Right lobe of liver (tissue), 6 donors: Measurements from ENCODE around the gene RPIA. TPM values are rescaled to one million over a fixed set of nuclear protein-coding genes. Genes with fewer than 3 reads are reported as not detected.
A peak's percentile ranks its signal among the peaks of the same experiment; 100 is the strongest.

ENCODE experiments used
- ATAC-seq, 4 donors: fragments of 200-7000 bp; cut with Tn5 transposase; one replicate each; pipeline ENCODE4 v1.9.1; 2020; ENCODE audit warnings: mild to moderate bottlenecking in 4 of 4, moderate library complexity in 4 of 4
- DNase-seq, 3 donors: peaks; one replicate each; pipeline ENCODE4 v3.0.0-alpha.2; 2020
- H3K27ac ChIP-seq, 3 donors: fragments of 200-600 bp; one replicate each; pipeline ENCODE4 v1.8.0; 2022
- H3K27me3 ChIP-seq, 2 donors: fragments of 200-600 bp; one replicate each; pipeline ENCODE4 v1.8.0; 2022
- H3K36me3 ChIP-seq, 4 donors: fragments of 200-600 bp; sonication (generic) in 1 of 4; one replicate each; pipeline versions ENCODE4 v1.5.1 to v1.8.0; 2017 to 2022; ENCODE audit warnings: control low read depth in 1 of 4
- H3K4me1 ChIP-seq, 4 donors: fragments of 200-600 bp; sonication (generic) in 1 of 4; one replicate each; pipeline versions ENCODE4 v1.5.1 to v1.8.0; 2017 to 2022; ENCODE audit warnings: control low read depth in 1 of 4
- H3K4me3 ChIP-seq, 3 donors: fragments of 200-600 bp; one replicate each; pipeline ENCODE4 v1.8.0; 2022
- H3K9me3 ChIP-seq, 4 donors: fragments of 200-600 bp; sonication (generic) in 1 of 4; one replicate each; pipeline versions ENCODE4 v1.5.1 to v1.8.0; 2017 to 2022; ENCODE audit warnings: control low read depth in 1 of 4
- CTCF ChIP-seq, 4 donors: fragments of 200-600 bp in 3 of 4; fragments of 450-650 bp in 1 of 4; IDR thresholded peaks; one replicate each; pipeline versions ENCODE4 v1.5.1 to v1.8.0; 2016 to 2022; ENCODE audit warnings: antibody characterized with exemption in 4 of 4, mild to moderate bottlenecking in 2 of 4
- POLR2A ChIP-seq: fragments of 450-650 bp; IDR thresholded peaks from one replicate; pipeline ENCODE4 v1.6.1; 2017; ENCODE audit warnings: antibody characterized with exemption, mild to moderate bottlenecking
- WGBS: methylation state at CpG from one replicate; pipeline ENCODE4 v1.1.6; 2018; ENCODE audit warnings: low coverage, low lambda C conversion rate; ENCODE audit not compliant: insufficient coverage; ENCODE audit errors: missing lambda C conversion rate; 5-methylcytosine and 5-hydroxymethylcytosine counted together
- intact Hi-C, 2 donors: fragments of 100-400 bp; cut with DNase I; formaldehyde crosslinking; loops; one replicate each; pipeline versions ENCODE4 v1.11.2 to v1.14.1; 2022
- total RNA-seq, 6 experiments: library from RNA; depleted of rRNA in 2 of 6; stranded (reverse); fragments of >200 nt in 2 of 6; fragmentation: NEBNext Ultra II Directional in 3 of 6; extraction: Animal tissue kit (Norgen Biotek cat#: 25700) in 3 of 6; gene quantifications; one replicate each; pipeline versions ENCODE4 v1.1.0 to v1.2.4, GENCODE V29; 2016 to 2023
- donor health status: DM: no; HTN: yes; CAD: no.
- donor health status: DM: no; HTN: no; CAD: no.
- donor health status: DM: no; HTN: no; CAD: no.
- donor health status: DM: no; HTN: yes; CAD: no.
- donor health status: DM: no; HTN: yes; CAD: no.

The RPIA gene
- total RNA-seq, 6 experiments from 2014 or later = 2.2 to 4.8 (median 3.2) TPM

- Histone ChIP-seq H3K4me1 (no peaks in the 10 kb centered on the region), H3K27me3 (no peaks in the 10 kb centered on the region), H3K36me3 (peaks cover 0 to 10% (median 2%) of the 10 kb centered on the region in 4 donors), H3K9me3 (no peaks in the 10 kb centered on the region), H3K4me3 (no peak overlapping the region), H3K27ac (no peak overlapping the region)
- WGBS = 89% methylated on average over 2 of the region's 6 CpGs
- ATAC-seq (no peak), DNase-seq (no peak)
- intact Hi-C loops = no loop called here
- no peak for TF ChIP-seq CTCF (IDR thresholded peaks at IDR 0.05)
- no peak for TF ChIP-seq POLR2A
Observed at GRCh38 chr2:88746929-88747490, 55.5 kb downstream of the RPIA start.

GRCh38 chr2:88747990-88748389 is 56.5 kb downstream of the RPIA start:
- Histone ChIP-seq H3K9me3 (no peaks in the 10 kb centered on the region), H3K4me1 (no peaks in the 10 kb centered on the region), H3K36me3 (peaks cover 0 to 10% (median 2%) of the 10 kb centered on the region in 4 donors), H3K27ac (no peak overlapping the region), H3K27me3 (no peaks in the 10 kb centered on the region), H3K4me3 (no peak overlapping the region)
- WGBS = 95% methylated on average over 2 of the region's 2 CpGs
- ATAC-seq (no peak), DNase-seq (no peak)
- TF ChIP-seq POLR2A (no peak), CTCF (IDR thresholded peaks at IDR 0.05) (no peak)
- intact Hi-C loops = no loop called here

- ATAC-seq = no peak
- peaks cover 0 to 10% (median 0%) of the 10 kb centered on the region in 4 donors for H3K36me3 ChIP-seq
- 82% methylated on average over 3 of the region's 3 CpGs for WGBS
Observed at GRCh38 chr2:88751768-88752167, 60.3 kb downstream of the RPIA start.

GRCh38 chr2:88753833-88754584 is 62.5 kb downstream of the RPIA start:
- DNase-seq = no peak
- Histone ChIP-seq H3K4me1 (peaks cover 0 to 3% (median 0%) of the 10 kb centered on the region in 4 donors), H3K27me3 (no peaks in the 10 kb centered on the region), H3K4me3 (no peak overlapping the region), H3K36me3 (peaks cover 0 to 10% (median 0%) of the 10 kb centered on the region in 4 donors), H3K27ac (no peak overlapping the region), H3K9me3 (no peaks in the 10 kb centered on the region)
- peak; percentile 37 to 82 (median 61) for ATAC-seq
- TF ChIP-seq POLR2A (no peak), CTCF (IDR thresholded peaks at IDR 0.05) (no peak)
- intact Hi-C loops = no loop called here
- WGBS = 56% methylated on average over 3 of the region's 4 CpGs

More at GRCh38 chr2:88751768-88752167, 60.3 kb downstream of the RPIA start:
- no peak for DNase-seq
- Histone ChIP-seq H3K9me3 (no peaks in the 10 kb centered on the region), H3K27ac (no peak overlapping the region), H3K4me3 (no peak overlapping the region), H3K27me3 (no peaks in the 10 kb centered on the region), H3K4me1 (peaks cover 0 to 3% (median 0%) of the 10 kb centered on the region in 4 donors)
- no peak for TF ChIP-seq POLR2A
- TF ChIP-seq CTCF (IDR thresholded peaks at IDR 0.05) = no peak
- intact Hi-C loops = no loop called here
